Inflammatory macrophage treated with lipopolysaccharide for 1 hour (primary cell): ENCODE data around the gene ZER1.

Source experiments
- DNase-seq, 2 donors: peaks; one replicate each; pipeline ENCODE4 v3.0.0-alpha.2; 2020 to 2022

Gene ZER1

DNA sequence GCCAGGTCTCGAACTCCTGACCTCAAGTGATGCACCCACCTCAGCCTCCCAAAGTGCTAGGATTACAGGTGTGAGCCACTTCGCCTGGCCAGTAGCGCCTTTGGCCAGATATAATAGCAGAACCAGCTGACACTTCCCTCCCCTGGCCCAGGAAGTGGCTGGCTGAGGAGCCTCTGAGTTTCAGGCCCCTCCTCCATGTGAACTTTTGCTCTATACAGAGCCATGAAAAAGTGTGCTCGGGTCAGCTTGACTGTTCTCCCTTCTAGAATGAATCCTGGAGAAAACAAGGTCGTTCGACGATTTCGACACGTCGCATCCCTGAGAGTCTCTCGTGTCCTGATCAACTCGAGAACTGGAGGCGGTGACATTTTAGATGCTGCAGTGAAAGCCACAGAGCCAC is 39.2 kb downstream of the ZER1 start:
- DNase-seq, result no peak

- no peak for DNase-seq
Measured at GRCh38 chr9:128731691-128732090, 40.0 kb downstream of the ZER1 start.

- DNase-seq, result no peak
Measured at GRCh38 chr9:128731093-128731492, 40.6 kb downstream of the ZER1 start.

GRCh38 chr9:128729766-128730517 is 41.8 kb downstream of the ZER1 start:
- no peak for DNase-seq

GRCh38 chr9:128729302-128729701 is 42.4 kb downstream of the ZER1 start:
- DNase-seq, result no peak

DNA sequence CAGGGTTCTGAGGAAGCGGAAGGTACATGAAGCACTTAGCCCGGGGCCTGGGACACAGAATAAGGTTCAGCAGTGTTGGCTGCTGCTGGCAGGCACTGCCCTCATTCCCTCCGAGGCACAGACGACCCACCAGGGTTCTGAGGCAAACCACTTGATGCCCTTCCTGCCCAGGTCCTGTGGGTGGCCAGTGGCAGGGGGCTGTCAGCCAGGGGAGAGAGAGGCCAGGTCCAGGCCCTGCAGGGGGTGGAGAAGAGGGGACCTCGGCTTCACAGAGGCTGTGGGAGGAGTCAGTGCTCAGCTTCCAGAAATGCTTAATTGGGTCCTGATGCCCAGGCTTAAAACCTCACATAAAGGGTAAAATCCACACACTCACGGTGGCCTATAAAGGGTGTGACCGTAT is 43.4 kb downstream of the ZER1 start:
- no peak for DNase-seq

GRCh38 chr9:128727640-128728248 is 44.0 kb downstream of the ZER1 start:
- no peak for DNase-seq

DNA sequence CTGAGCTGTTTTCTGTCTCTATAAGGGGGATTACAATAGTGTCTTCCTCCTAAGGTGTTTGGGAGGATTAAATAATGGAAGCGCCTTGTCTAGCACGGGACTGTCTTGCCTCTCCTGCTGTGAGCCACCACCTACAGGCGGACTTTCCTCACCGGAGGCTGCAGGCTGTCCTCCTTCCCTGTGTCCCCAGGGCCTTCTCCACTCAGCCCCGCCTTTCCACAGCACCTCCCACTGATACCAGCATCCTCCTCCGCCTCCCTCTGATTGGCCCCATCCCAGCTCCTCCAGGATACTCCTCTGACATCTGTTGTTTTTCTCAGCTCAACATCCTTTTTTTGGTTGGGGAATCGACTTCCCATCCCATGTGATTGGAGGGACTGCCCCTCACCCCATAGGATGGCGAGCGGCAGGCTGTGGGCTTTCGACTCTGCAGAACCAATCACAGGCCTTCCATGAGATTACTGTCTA is 46.9 kb downstream of the ZER1 start:
- peak; percentile 62 to 83 for DNase-seq

GRCh38 chr9:128723866-128724743 is 47.6 kb downstream of the ZER1 start, which contains the start of gene ZDHHC12:
ZDHHC12 (minus strand) TSS chr9:128724127; CDS start chr9:128724093, 34 bp downstream.
- peak; percentile 95 to 96 for DNase-seq

- DNase-seq, result no peak
Measured at GRCh38 chr9:128723352-128723865, 48.3 kb downstream of the ZER1 start.

GRCh38 chr9:128722380-128723351 is 49.1 kb downstream of the ZER1 start:
- DNase-seq, result no peak

DNA sequence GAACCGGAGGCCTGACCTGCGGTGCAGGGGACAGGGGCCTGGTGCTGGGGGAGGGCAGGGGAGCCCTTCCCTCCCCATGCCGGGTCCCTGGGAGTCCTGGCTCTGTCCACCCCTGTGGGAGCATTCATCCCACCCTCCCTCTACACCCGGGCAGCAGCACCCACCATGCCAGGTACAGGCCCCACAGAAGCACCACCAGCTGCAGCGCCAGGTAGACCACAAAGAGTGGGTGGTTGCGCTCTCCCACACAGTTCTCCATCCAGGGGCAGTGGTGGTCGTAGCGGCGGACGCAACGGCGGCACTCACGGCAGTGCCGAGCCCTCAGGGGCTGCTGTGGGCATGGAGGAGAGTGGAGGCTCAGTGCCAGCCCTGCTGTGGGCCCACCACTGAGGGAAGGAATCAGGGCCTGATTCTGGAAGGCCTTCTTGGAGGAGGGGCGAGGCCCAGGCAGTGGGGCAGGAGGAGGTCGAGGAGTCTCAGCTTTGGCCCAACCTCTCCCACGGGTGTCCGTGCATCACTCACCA is 50.2 kb downstream of the ZER1 start:
- no peak for DNase-seq

- no peak for DNase-seq
Measured at GRCh38 chr9:128720841-128721486, 50.8 kb downstream of the ZER1 start.

- DNase-seq, result no peak
Measured at GRCh38 chr9:128719919-128720605, 51.7 kb downstream of the ZER1 start.

DNA sequence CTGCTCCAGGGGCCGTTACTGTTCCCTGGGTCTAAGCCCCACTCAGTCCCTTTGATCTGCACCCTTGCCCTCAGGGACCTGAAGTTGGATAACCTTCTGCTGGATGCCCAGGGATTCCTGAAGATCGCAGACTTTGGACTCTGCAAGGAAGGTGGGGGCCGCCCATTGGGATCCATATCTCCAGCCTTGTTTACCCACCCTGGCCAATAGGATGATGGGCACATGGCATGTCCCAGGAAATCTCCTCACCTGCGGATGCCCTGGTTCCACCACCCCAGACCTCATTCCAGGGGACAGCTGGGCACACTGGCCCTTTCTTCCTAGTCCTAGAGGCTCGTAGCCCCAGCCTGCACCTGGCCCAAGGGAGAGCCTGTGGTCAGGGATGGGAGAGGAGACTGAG is 53.3 kb downstream of the ZER1 start:
- DNase-seq, result no peak

- no peak for DNase-seq
Measured at GRCh38 chr9:128718047-128718446, 53.7 kb downstream of the ZER1 start.

- DNase-seq, result no peak
Measured at GRCh38 chr9:128716581-128717254, 55.0 kb downstream of the ZER1 start.

GRCh38 chr9:128715436-128715750 is 56.3 kb downstream of the ZER1 start:
- no peak for DNase-seq

GRCh38 chr9:128714586-128715435 is 56.9 kb downstream of the ZER1 start:
- no peak for DNase-seq
